HCT116 (cell line): ENCODE measurements around the gene NANOG. TPM values are rescaled to one million over a fixed set of nuclear protein-coding genes. Genes with fewer than 3 reads are reported as not detected.

Experiments
- ATAC-seq: fragments of 200-7000 bp; cut with Tn5 transposase; 2 replicates; pipeline ENCODE4 v1.9.1; 2020; ENCODE audit warnings: mild to moderate bottlenecking, moderate library complexity
- BruUV-seq: library from RNA; stranded (reverse); fragments of 400-500 nt; replicated peaks from 2 replicates; lab custom pipeline; 2021; lab: Mats Ljungman, UMichigan
- CTCF ChIA-PET: fragments of 300-600 bp; sonication (Branson Sonifier 250); formaldehyde crosslinking; loops from one replicate; lab custom pipeline; 2021; ENCODE audit warnings: antibody characterized with exemption; lab: Charles Lee
- POLR2A ChIA-PET: fragments of 300-600, 350-600 bp; sonication (Branson Sonifier 250); formaldehyde crosslinking; loops from one replicate; lab custom pipeline; 2021; ENCODE audit warnings: antibody characterized with exemption; lab: Charles Lee
- RAD21 ChIA-PET, 2 experiments: fragments of 300-600 bp; sonication (Branson Sonifier 250); formaldehyde crosslinking; loops; one replicate each; lab custom pipeline; 2023; ENCODE audit warnings: low total read pairs in 2 of 2; ENCODE audit not compliant: uncharacterized antibody in 2 of 2, unreplicated experiment in 2 of 2, low non-redundant PET in 1 of 2; lab: Charles Lee
- DNase-seq: peaks from one replicate; pipeline ENCODE4 v3.0.0-alpha.2; 2010; ENCODE audit warnings: low read depth, low spot score
- H2AFZ ChIP-seq: fragments of 200-600 bp; shearing (Covaris generic), sonication (generic); 2 replicates; pipeline ENCODE4 v1.6.1; 2017; ENCODE audit warnings: low read depth, mixed run types, mixed read lengths, antibody characterized with exemption, low read length; ENCODE audit not compliant: poor library complexity, severe bottlenecking
- H3K27ac ChIP-seq: 2 replicates; pipeline ENCODE4 v1.5.1; 2012; ENCODE audit warnings: low read depth, low read length
- H3K27me3 ChIP-seq: fragments of 200-600 bp; sonication (generic); 2 replicates; pipeline ENCODE4 v1.6.1; 2016; ENCODE audit warnings: mixed run types, low read length, mixed read lengths; ENCODE audit not compliant: insufficient read depth
- H3K36me3 ChIP-seq, 2 experiments: fragments of 200-500 bp in 1 of 2; fragments of 200-600 bp in 1 of 2; sonication (Bioruptor generic) in 1 of 2; sonication (generic) in 1 of 2; 2 replicates each; pipeline versions ENCODE4 v1.5.1 to v1.6.1; 2014 to 2016; ENCODE audit warnings: low read length in 2 of 2, inconsistent platforms in 1 of 2, mixed read lengths in 1 of 2, mixed run types in 1 of 2; ENCODE audit not compliant: insufficient read depth in 2 of 2, control insufficient read depth in 1 of 2
- H3K4me1 ChIP-seq, 2 experiments: fragments of 200-600 bp in 1 of 2; sonication (generic) in 1 of 2; 2 replicates each; pipeline versions ENCODE4 v1.5.1 to v1.6.1; 2012 to 2017; ENCODE audit warnings: low read length in 2 of 2, inconsistent platforms in 1 of 2, mild to moderate bottlenecking in 1 of 2, mixed read lengths in 1 of 2, mixed run types in 1 of 2, moderate library complexity in 1 of 2; ENCODE audit not compliant: insufficient read depth in 2 of 2, control insufficient read depth in 1 of 2
- H3K4me2 ChIP-seq: fragments of 200-600 bp; sonication (generic); 2 replicates; pipeline ENCODE4 v1.6.1; 2017; ENCODE audit warnings: mixed run types, low read length, mixed read lengths
- H3K4me3 ChIP-seq, 2 experiments: fragments of 200-600 bp in 1 of 2; sonication (generic) in 1 of 2; replicated peaks in 1 of 2; 2 replicates each; pipeline ENCODE4 v1.5.1; 2011 to 2016; ENCODE audit warnings: low read length in 2 of 2, control low read depth in 1 of 2, low read depth in 1 of 2, mild to moderate bottlenecking in 1 of 2, mixed read lengths in 1 of 2, mixed run types in 1 of 2
- H3K79me2 ChIP-seq: fragments of 200-600 bp; sonication (generic); 2 replicates; pipeline ENCODE4 v1.6.1; 2017; ENCODE audit warnings: mild to moderate bottlenecking, mixed run types, low read length, moderate library complexity, mixed read lengths; ENCODE audit not compliant: insufficient read depth
- H3K9ac ChIP-seq: fragments of 200-600 bp; sonication (generic); 2 replicates; pipeline ENCODE4 v1.6.1; 2016; ENCODE audit warnings: low read length, mixed read lengths
- H3K9me2 ChIP-seq: fragments of 200-600 bp; sonication (generic), shearing (Covaris generic); 2 replicates; pipeline ENCODE4 v1.6.1; 2017; ENCODE audit warnings: mixed run types, mild to moderate bottlenecking, moderate library complexity; ENCODE audit not compliant: insufficient read depth
- H3K9me3 ChIP-seq, 2 experiments: fragments of 200-500 bp in 1 of 2; fragments of 200-600 bp in 1 of 2; sonication (Bioruptor generic) in 1 of 2; sonication (generic) in 1 of 2; 2 replicates each; pipeline ENCODE4 v1.6.1; 2014 to 2017; ENCODE audit warnings: low read length in 2 of 2, mixed read lengths in 2 of 2, inconsistent platforms in 1 of 2, low read depth in 1 of 2, mild to moderate bottlenecking in 1 of 2, mixed run types in 1 of 2, moderate library complexity in 1 of 2; ENCODE audit not compliant: control insufficient read depth in 1 of 2, insufficient read depth in 1 of 2
- H4K20me1 ChIP-seq: fragments of 200-600 bp; sonication (generic), shearing (Covaris generic); 2 replicates; pipeline ENCODE4 v1.6.1; 2017; ENCODE audit warnings: mixed run types, mild to moderate bottlenecking, moderate library complexity; ENCODE audit not compliant: insufficient read depth
- ATF3 ChIP-seq: IDR thresholded peaks from 2 replicates; pipeline ENCODE4 v1.6.1; 2012
- CBX3 ChIP-seq: IDR thresholded peaks from 2 replicates; pipeline ENCODE4 v1.6.1; 2012; ENCODE audit warnings: low read depth
- CEBPB ChIP-seq: IDR thresholded peaks from 2 replicates; pipeline ENCODE4 v1.6.1; 2012; ENCODE audit warnings: low read depth
- CTCF ChIP-seq, 3 experiments: fragments of 200-600 bp in 1 of 3; sonication (generic) in 1 of 3; IDR thresholded peaks in 2 of 3; conservative IDR thresholded peaks in 1 of 3; 2 replicates each; pipeline ENCODE4 v1.5.1; 2012 to 2017; ENCODE audit warnings: low read depth in 2 of 3, low read length in 2 of 3, antibody characterized with exemption in 1 of 3, borderline replicate concordance in 1 of 3, control low read depth in 1 of 3, mild to moderate bottlenecking in 1 of 3, mixed read lengths in 1 of 3, mixed run types in 1 of 3, moderate library complexity in 1 of 3; ENCODE audit not compliant: insufficient read depth in 1 of 3
- EZH2phosphoT487 ChIP-seq: fragments of 200-600 bp; IDR thresholded peaks from 2 replicates; pipeline ENCODE4 v1.6.1; 2018; ENCODE audit warnings: antibody characterized with exemption, borderline replicate concordance
- FOSL1 ChIP-seq: IDR thresholded peaks from 2 replicates; pipeline ENCODE4 v1.6.1; 2012; ENCODE audit warnings: low read depth
- POLR2A ChIP-seq: IDR thresholded peaks from 2 replicates; pipeline ENCODE4 v1.7.0; 2011; ENCODE audit warnings: borderline replicate concordance; ENCODE audit not compliant: insufficient read depth, insufficient read length; ENCODE audit errors: extremely low read depth
- POLR2AphosphoS5 ChIP-seq: IDR thresholded peaks from 2 replicates; pipeline ENCODE4 v1.6.1; 2011; ENCODE audit warnings: mild to moderate bottlenecking, low read depth, low read length, moderate library complexity
- RAD21 ChIP-seq: IDR thresholded peaks from 2 replicates; pipeline ENCODE4 v1.6.1; 2012; ENCODE audit warnings: low read depth, mild to moderate bottlenecking
- SIN3A ChIP-seq: IDR thresholded peaks from 2 replicates; pipeline ENCODE4 v1.6.1; 2012; ENCODE audit warnings: low read depth
- SP1 ChIP-seq: IDR thresholded peaks from 2 replicates; pipeline ENCODE4 v1.6.1; 2012; ENCODE audit warnings: low read depth
- SRF ChIP-seq: IDR thresholded peaks from 2 replicates; pipeline ENCODE4 v1.6.1; 2012; ENCODE audit warnings: low read depth
- YY1 ChIP-seq: IDR thresholded peaks from 2 replicates; pipeline ENCODE4 v1.6.1; 2011; ENCODE audit warnings: low read length, low read depth, moderate library complexity, mild to moderate bottlenecking; ENCODE audit not compliant: insufficient replicate concordance; ENCODE audit errors: extremely low read depth
- ZFX ChIP-seq: fragments of 450-650 bp; IDR thresholded peaks from 2 replicates; pipeline ENCODE4 v1.6.1; 2017
- intact Hi-C: fragments of 100-400 bp; cut with micrococcal nuclease; formaldehyde crosslinking; loops from 2 replicates; pipeline ENCODE4 v1.10.0; 2022
- total RNA-seq: library from RNA; stranded (reverse); gene quantifications from one replicate; pipeline ENCODE4 v1.2.1, GENCODE V29; 2021; ENCODE audit not compliant: unreplicated experiment
- TF ChIP-seq, protein P1 (sequence below): IDR thresholded peaks from 2 replicates; pipeline ENCODE4 v1.6.1; 2011; ENCODE audit warnings: mild to moderate bottlenecking, low read length, moderate library complexity; ENCODE audit not compliant: insufficient replicate concordance; ENCODE audit errors: extremely low read depth

The NANOG gene
- total RNA-seq, 1 experiment from 2014 or later = 0.22 TPM

DNA sequence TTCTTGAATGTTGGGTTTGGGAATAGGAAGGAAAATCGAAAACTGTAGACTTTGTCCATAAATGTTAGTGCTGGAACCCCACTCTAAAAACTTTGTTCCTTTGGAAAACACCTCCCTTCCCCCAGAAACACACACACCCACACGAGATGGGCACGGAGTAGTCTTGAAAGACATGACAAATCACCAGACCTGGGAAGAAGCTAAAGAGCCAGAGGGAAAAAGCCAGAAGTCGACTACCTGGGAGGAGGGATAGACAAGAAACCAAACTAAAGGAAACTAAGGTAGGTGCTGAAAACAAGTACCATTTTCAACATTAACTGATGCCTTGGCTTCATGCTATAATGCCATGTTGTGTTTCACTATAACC, 925 bp upstream of the NANOG start:
- H3K4me3 ChIP-seq = no peak overlapping the region
- no peak overlapping the region for H3K27ac ChIP-seq
- no peaks in the 10 kb centered on the region for H4K20me1 ChIP-seq
- DNase-seq = no peak
- no peak overlapping the region for H3K9ac ChIP-seq
- H3K36me3 ChIP-seq = no peaks in the 10 kb centered on the region
- BruUV-seq = no TSS peak
- intact Hi-C loops = no loop called here
- ChIA-PET CTCF (no interaction called here), RAD21 (no interaction called here), POLR2A (no interaction called here)
- no peaks in the 10 kb centered on the region for H3K9me3 ChIP-seq
- H3K27me3 ChIP-seq = no peaks in the 10 kb centered on the region
- H3K4me1 ChIP-seq = no peaks in the 10 kb centered on the region
- no peaks in the 10 kb centered on the region for H3K9me2 ChIP-seq
- TF ChIP-seq CTCF (IDR thresholded peaks at IDR 0.05 in 2 of 3, conservative IDR thresholded peaks at IDR 0.05 in 1 of 3; ENCODE audit: borderline replicate concordance in 1 of 3, insufficient read depth in 1 of 3, low read depth in 2 of 3, low read length in 2 of 3) = no peak
- TF ChIP-seq SP1 = no peak
- no peak for TF ChIP-seq POLR2A
- TF ChIP-seq FOSL1 = no peak
- TF ChIP-seq SIN3A = no peak
- no peak for TF ChIP-seq CEBPB
- TF ChIP-seq RAD21 = no peak
- no peak for TF ChIP-seq EZH2phosphoT487
- TF ChIP-seq, protein P1, sequence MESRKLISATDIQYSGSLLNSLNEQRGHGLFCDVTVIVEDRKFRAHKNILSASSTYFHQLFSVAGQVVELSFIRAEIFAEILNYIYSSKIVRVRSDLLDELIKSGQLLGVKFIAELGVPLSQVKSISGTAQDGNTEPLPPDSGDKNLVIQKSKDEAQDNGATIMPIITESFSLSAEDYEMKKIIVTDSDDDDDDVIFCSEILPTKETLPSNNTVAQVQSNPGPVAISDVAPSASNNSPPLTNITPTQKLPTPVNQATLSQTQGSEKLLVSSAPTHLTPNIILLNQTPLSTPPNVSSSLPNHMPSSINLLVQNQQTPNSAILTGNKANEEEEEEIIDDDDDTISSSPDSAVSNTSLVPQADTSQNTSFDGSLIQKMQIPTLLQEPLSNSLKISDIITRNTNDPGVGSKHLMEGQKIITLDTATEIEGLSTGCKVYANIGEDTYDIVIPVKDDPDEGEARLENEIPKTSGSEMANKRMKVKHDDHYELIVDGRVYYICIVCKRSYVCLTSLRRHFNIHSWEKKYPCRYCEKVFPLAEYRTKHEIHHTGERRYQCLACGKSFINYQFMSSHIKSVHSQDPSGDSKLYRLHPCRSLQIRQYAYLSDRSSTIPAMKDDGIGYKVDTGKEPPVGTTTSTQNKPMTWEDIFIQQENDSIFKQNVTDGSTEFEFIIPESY = no peak
- no peak for TF ChIP-seq ZFX
- TF ChIP-seq CBX3 = no peak
- TF ChIP-seq SRF = no peak
- TF ChIP-seq POLR2AphosphoS5 = no peak
- no peak for TF ChIP-seq ATF3
- no peak for TF ChIP-seq YY1
- no peak overlapping the region for H3K4me2 ChIP-seq
- no peak for ATAC-seq
- no peak overlapping the region for H2AFZ ChIP-seq
- no peaks in the 10 kb centered on the region for H3K79me2 ChIP-seq
